Astrocyte (in vitro differentiated cells and primary cell): Measurements from ENCODE around the gene KLF7.

Experiments used
- EZH2 ChIP-seq: IDR thresholded peaks from 2 replicates; pipeline ENCODE4 v1.6.1; 2012; ENCODE audit warnings: mild to moderate bottlenecking, low read length, inconsistent platforms; ENCODE audit not compliant: insufficient read depth
- TF ChIP-seq, protein P1 (sequence below): IDR thresholded peaks from 2 replicates; pipeline ENCODE4 v1.5.1; 2011; ENCODE audit warnings: low read depth, mild to moderate bottlenecking, inconsistent platforms, low read length, moderate library complexity; ENCODE audit not compliant: insufficient read depth

GRCh38 chr2:207162316-207162715, 3.4 kb downstream of the KLF7 start:
- no peak for TF ChIP-seq EZH2
- TF ChIP-seq, protein P1, sequence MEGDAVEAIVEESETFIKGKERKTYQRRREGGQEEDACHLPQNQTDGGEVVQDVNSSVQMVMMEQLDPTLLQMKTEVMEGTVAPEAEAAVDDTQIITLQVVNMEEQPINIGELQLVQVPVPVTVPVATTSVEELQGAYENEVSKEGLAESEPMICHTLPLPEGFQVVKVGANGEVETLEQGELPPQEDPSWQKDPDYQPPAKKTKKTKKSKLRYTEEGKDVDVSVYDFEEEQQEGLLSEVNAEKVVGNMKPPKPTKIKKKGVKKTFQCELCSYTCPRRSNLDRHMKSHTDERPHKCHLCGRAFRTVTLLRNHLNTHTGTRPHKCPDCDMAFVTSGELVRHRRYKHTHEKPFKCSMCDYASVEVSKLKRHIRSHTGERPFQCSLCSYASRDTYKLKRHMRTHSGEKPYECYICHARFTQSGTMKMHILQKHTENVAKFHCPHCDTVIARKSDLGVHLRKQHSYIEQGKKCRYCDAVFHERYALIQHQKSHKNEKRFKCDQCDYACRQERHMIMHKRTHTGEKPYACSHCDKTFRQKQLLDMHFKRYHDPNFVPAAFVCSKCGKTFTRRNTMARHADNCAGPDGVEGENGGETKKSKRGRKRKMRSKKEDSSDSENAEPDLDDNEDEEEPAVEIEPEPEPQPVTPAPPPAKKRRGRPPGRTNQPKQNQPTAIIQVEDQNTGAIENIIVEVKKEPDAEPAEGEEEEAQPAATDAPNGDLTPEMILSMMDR = no peak
